H1 (cell line): ENCODE results near the gene SELENOK. TPM values are rescaled to one million over a fixed set of nuclear protein-coding genes. Genes with fewer than 3 reads are reported as not detected.

Source experiments
- CTCF ChIA-PET: fragments of 300-600 bp; sonication (Branson Sonifier 250); formaldehyde crosslinking; loops from one replicate; lab custom pipeline; 2021; ENCODE audit not compliant: partially characterized antibody; lab: Charles Lee
- POLR2A ChIA-PET: fragments of 300-600 bp; sonication (Branson Sonifier 250); formaldehyde crosslinking; loops from one replicate; lab custom pipeline; 2021; ENCODE audit warnings: inconsistent platforms; ENCODE audit not compliant: partially characterized antibody; lab: Charles Lee
- DNase-seq, 2 experiments: peaks; one replicate each; pipeline versions ENCODE4 v3.0.0 to v3.0.0-alpha.2; 2010 to 2022; ENCODE audit warnings: low spot score in 2 of 2, low read depth in 1 of 2, mixed read lengths in 1 of 2
- FAIRE-seq: peaks from 2 replicates; lab custom pipeline; 2011; peaks lifted over from hg19 to GRCh38; lab: Jason Lieb, UNC
- H2AFZ ChIP-seq: 2 replicates; pipeline ENCODE4 v1.8.1; 2012; ENCODE audit warnings: low read length, inconsistent platforms
- H2AK5ac ChIP-seq: 2 replicates; pipeline ENCODE4 v1.6.1; 2013; ENCODE audit warnings: low read depth, low read length
- H2BK120ac ChIP-seq: replicated peaks from 2 replicates; pipeline ENCODE3; 2013; ENCODE audit warnings: low read depth, low read length, inconsistent platforms
- H2BK12ac ChIP-seq: 2 replicates; pipeline ENCODE4 v1.6.1; 2013; ENCODE audit warnings: low read depth, low read length
- H2BK15ac ChIP-seq: 2 replicates; pipeline ENCODE4 v1.6.1; 2013; ENCODE audit warnings: low read length
- H2BK20ac ChIP-seq: 2 replicates; pipeline ENCODE4 v1.6.1; 2013; ENCODE audit warnings: low read length
- H2BK5ac ChIP-seq: 2 replicates; pipeline ENCODE4 v1.6.1; 2013; ENCODE audit warnings: low read depth, low read length
- H3K14ac ChIP-seq: 2 replicates; pipeline ENCODE4 v1.6.1; 2013; ENCODE audit warnings: inconsistent platforms; ENCODE audit not compliant: insufficient read length
- H3K18ac ChIP-seq: 2 replicates; pipeline ENCODE4 v1.6.1; 2013; ENCODE audit warnings: low read length; ENCODE audit errors: extremely low read depth
- H3K23ac ChIP-seq: 2 replicates; pipeline ENCODE4 v1.6.1; 2013; ENCODE audit warnings: inconsistent platforms; ENCODE audit not compliant: insufficient read length
- H3K23me2 ChIP-seq: 2 replicates; pipeline ENCODE4 v1.6.1; 2013; ENCODE audit warnings: low read depth, low read length
- H3K27ac ChIP-seq: 2 replicates; pipeline ENCODE4 v1.6.1; 2011; ENCODE audit warnings: low read depth, low read length, inconsistent platforms
- H3K27me3 ChIP-seq, 4 experiments: replicated peaks in 1 of 4; 1 replicate in 1 of 4; 2 replicates in 3 of 4; pipeline versions ENCODE4 v1.6.1 to v1.8.1; 2011 to 2013; ENCODE audit warnings: low read length in 3 of 4, mild to moderate bottlenecking in 3 of 4, inconsistent platforms in 2 of 4, mixed read lengths in 2 of 4, moderate library complexity in 1 of 4; ENCODE audit not compliant: control insufficient read depth in 3 of 4, insufficient read depth in 3 of 4; ENCODE audit errors: extremely low read depth in 1 of 4
- H3K36me3 ChIP-seq, 4 experiments: 2 replicates each; pipeline versions ENCODE4 v1.6.1 to v1.8.1; 2011 to 2013; ENCODE audit warnings: mild to moderate bottlenecking in 4 of 4, low read length in 3 of 4, moderate library complexity in 2 of 4, control low read depth in 1 of 4, inconsistent platforms in 1 of 4; ENCODE audit not compliant: insufficient read depth in 4 of 4, control insufficient read depth in 2 of 4
- H3K4ac ChIP-seq: replicated peaks from 2 replicates; pipeline ENCODE3; 2013; ENCODE audit warnings: low read length, low read depth, mixed read lengths, inconsistent platforms; ENCODE audit not compliant: insufficient read length
- H3K4me1 ChIP-seq, 4 experiments: replicated peaks in 1 of 4; 1 replicate in 1 of 4; 2 replicates in 3 of 4; pipeline versions ENCODE4 v1.6.1 to v1.8.1; 2011 to 2013; ENCODE audit warnings: low read length in 3 of 4, inconsistent platforms in 2 of 4, mixed read lengths in 1 of 4; ENCODE audit not compliant: insufficient read depth in 4 of 4, control insufficient read depth in 3 of 4
- H3K4me2 ChIP-seq, 2 experiments: 2 replicates each; pipeline versions ENCODE4 v1.6.1 to v1.8.1; 2011 to 2013; ENCODE audit warnings: low read depth in 2 of 2, low read length in 2 of 2, control low read depth in 1 of 2, inconsistent platforms in 1 of 2, mild to moderate bottlenecking in 1 of 2; ENCODE audit not compliant: insufficient read depth in 1 of 2
- H3K4me3 ChIP-seq, 4 experiments: fragments of 200-600, 300-600 bp in 1 of 4; sonication (generic), shearing (Covaris generic), sonication (Bioruptor Twin) in 1 of 4; 2 replicates each; pipeline versions ENCODE4 v1.5.1 to v1.8.1; 2011 to 2016; ENCODE audit warnings: low read length in 4 of 4, low read depth in 3 of 4, control low read depth in 2 of 4, inconsistent platforms in 2 of 4, mild to moderate bottlenecking in 2 of 4, mixed read lengths in 1 of 4, moderate library complexity in 1 of 4; ENCODE audit not compliant: insufficient read depth in 2 of 4; ENCODE audit errors: extremely low read depth in 1 of 4
- H3K56ac ChIP-seq: replicated peaks from 2 replicates; pipeline ENCODE3; 2013; ENCODE audit warnings: low read depth, mild to moderate bottlenecking, mixed read lengths, low read length, inconsistent platforms; ENCODE audit not compliant: insufficient read length
- H3K79me1 ChIP-seq: 2 replicates; pipeline ENCODE4 v1.6.1; 2013; ENCODE audit warnings: low read depth, low read length, control low read depth
- H3K79me2 ChIP-seq, 2 experiments: 2 replicates each; pipeline versions ENCODE4 v1.6.1 to v1.8.1; 2012 to 2013; ENCODE audit warnings: low read length in 2 of 2, mild to moderate bottlenecking in 2 of 2, inconsistent platforms in 1 of 2; ENCODE audit not compliant: insufficient read depth in 2 of 2, control insufficient read depth in 1 of 2
- H3K9ac ChIP-seq, 4 experiments: replicated peaks in 1 of 4; 1 replicate in 1 of 4; 2 replicates in 3 of 4; pipeline versions ENCODE4 v1.6.1 to v1.8.1; 2011 to 2013; ENCODE audit warnings: low read depth in 3 of 4, low read length in 3 of 4, control low read depth in 2 of 4, mild to moderate bottlenecking in 2 of 4, moderate library complexity in 2 of 4, inconsistent platforms in 1 of 4; ENCODE audit errors: extremely low read depth in 1 of 4
- H3K9me3 ChIP-seq, 2 experiments: 2 replicates each; pipeline versions ENCODE4 v1.6.1 to v1.8.1; 2012 to 2013; ENCODE audit warnings: mild to moderate bottlenecking in 2 of 2, moderate library complexity in 2 of 2, control low read depth in 1 of 2, inconsistent platforms in 1 of 2, low read depth in 1 of 2, low read length in 1 of 2, mixed read lengths in 1 of 2; ENCODE audit not compliant: insufficient read depth in 2 of 2
- H4K20me1 ChIP-seq, 2 experiments: replicated peaks in 1 of 2; 2 replicates each; pipeline versions ENCODE3 to v1.8.1; 2011 to 2013; ENCODE audit warnings: inconsistent platforms in 2 of 2, low read length in 2 of 2, mild to moderate bottlenecking in 1 of 2; ENCODE audit not compliant: insufficient read depth in 2 of 2, control insufficient read depth in 1 of 2
- H4K5ac ChIP-seq: 2 replicates; pipeline ENCODE4 v1.6.1; 2013; ENCODE audit warnings: low read length, low read depth, mixed read lengths, inconsistent platforms; ENCODE audit not compliant: insufficient read length
- H4K8ac ChIP-seq: 2 replicates; pipeline ENCODE4 v1.8.0; 2013; ENCODE audit warnings: mild to moderate bottlenecking, moderate library complexity, low read length, inconsistent platforms; ENCODE audit not compliant: insufficient read depth; ENCODE audit errors: extremely low read depth
- H4K91ac ChIP-seq: replicated peaks from 2 replicates; pipeline ENCODE3; 2013; ENCODE audit warnings: low read length, mixed read lengths, inconsistent platforms; ENCODE audit not compliant: insufficient read length
- EGR1 ChIP-seq: IDR thresholded peaks from 2 replicates; pipeline ENCODE4 v1.6.1; 2011; ENCODE audit warnings: low read depth, low read length, borderline replicate concordance
- RBBP5 ChIP-seq: IDR thresholded peaks from 2 replicates; pipeline ENCODE4 v1.7.1; 2012; ENCODE audit warnings: low read depth, mild to moderate bottlenecking, inconsistent platforms, low read length, moderate library complexity, borderline replicate concordance
- SIRT6 ChIP-seq: IDR thresholded peaks from one replicate; pipeline ENCODE4 v1.7.1; 2012; ENCODE audit warnings: low read length, inconsistent platforms
- SIX5 ChIP-seq: IDR thresholded peaks from 2 replicates; pipeline ENCODE4 v1.6.1; 2011; ENCODE audit warnings: mild to moderate bottlenecking, low read depth, low read length
- SP1 ChIP-seq: IDR thresholded peaks from 2 replicates; pipeline ENCODE4 v1.6.1; 2011; ENCODE audit warnings: low read depth, low read length
- SP2 ChIP-seq: IDR thresholded peaks from 2 replicates; pipeline ENCODE4 v1.6.1; 2012; ENCODE audit warnings: mild to moderate bottlenecking, low read length, inconsistent platforms
- YY1 ChIP-seq: IDR thresholded peaks from 2 replicates; pipeline ENCODE4 v1.6.1; 2011; ENCODE audit warnings: low read depth, mild to moderate bottlenecking, low read length
- WGBS, 2 experiments: shearing (Covaris generic) in 1 of 2; methylation state at CpG; one replicate each; pipeline versions ENCODE4 v1.1.6 to v1.1.7; 2013 to 2015; ENCODE audit warnings: low lambda C conversion rate in 2 of 2, mixed read lengths in 2 of 2, inconsistent platforms in 1 of 2, low coverage in 1 of 2, missing lambda C conversion rate in 1 of 2; ENCODE audit not compliant: insufficient replicate concordance in 2 of 2, insufficient coverage in 1 of 2, insufficient read length in 1 of 2; ENCODE audit errors: extremely low coverage in 1 of 2, missing lambda C conversion rate in 1 of 2; 5-methylcytosine and 5-hydroxymethylcytosine counted together
- polyA plus RNA-seq, 7 experiments: library from polyadenylated mRNA; depleted of rRNA in 3 of 7; stranded (reverse) in 5 of 7; unstranded in 2 of 7; fragments of >200 nt in 5 of 7; fragments of 200-250 nt in 2 of 7; gene quantifications; 1 replicate in 5 of 7; 2 replicates in 1 of 7; 4 replicates in 1 of 7; pipeline versions ENCODE4 v1.2.1 to v1.2.3, GENCODE V29; 2011 to 2013; ENCODE audit warnings: missing spikeins in 2 of 7, mixed read lengths in 2 of 7
- total RNA-seq: library from RNA; stranded (reverse); fragmentation: NEBNext Ultra II Directional; extraction: Animal tissue kit (Norgen Biotek cat#: 25700); gene quantifications from 2 replicates; pipeline ENCODE4 v1.2.1, GENCODE V29; 2021

The SELENOK gene
- total and polyA plus RNA-seq, 2 of the 8 experiments (the other 6 are each of a cell fraction or from before 2014, with no cell fraction given), result 26.9 to 40.2 TPM

- Histone ChIP-seq H2BK20ac (no peak overlapping the region), H3K4me1 (no peaks in the 10 kb centered on the region), H3K79me2 (no peaks in the 10 kb centered on the region), H2BK15ac (no peak overlapping the region), H4K20me1 (peaks cover 1 to 2% of the 10 kb centered on the region in 2 experiments), H4K91ac (no peak overlapping the region), H2BK12ac (no peak overlapping the region), H2AK5ac (no peak overlapping the region), H3K23ac (no peak overlapping the region), H3K9ac (no peak overlapping the region), H3K27me3 (no peaks in the 10 kb centered on the region), H3K4ac (no peak overlapping the region), H2AFZ (no peak overlapping the region), H3K56ac (no peak overlapping the region), H2BK5ac (no peak overlapping the region), H3K14ac (no peak overlapping the region), H3K4me2 (no peak overlapping the region), H3K9me3 (no peaks in the 10 kb centered on the region), H3K36me3 (peaks cover 2 to 35% (median 23%) of the 10 kb centered on the region in 4 experiments; a peak in 6 of 8 replicates), H3K18ac (no peak overlapping the region), H3K4me3 (no peak overlapping the region), H4K5ac (no peak overlapping the region), H4K8ac (no peak overlapping the region), H3K79me1 (no peaks in the 10 kb centered on the region), H3K27ac (no peak overlapping the region), H2BK120ac (no peak overlapping the region), H3K23me2 (no peaks in the 10 kb centered on the region)
- WGBS, 2 experiments, result 86% methylated on average over 4 of the region's 4 CpGs; no CpG with 5 or more reads in 1 of the 2 experiments
- no peak for TF ChIP-seq SIX5
- TF ChIP-seq SP1, result no peak
- TF ChIP-seq EGR1, result no peak
- TF ChIP-seq RBBP5, result no peak
- TF ChIP-seq SP2, result no peak
- no peak for TF ChIP-seq SIRT6
- no peak for TF ChIP-seq YY1
- DNase-seq (no peak), FAIRE-seq (no peak)
- ChIA-PET CTCF (interaction anchor here (1.0 kb wide), 1 partner anchor 190 kb away, joined by 4 read pairs; no protein-coding TSS in a partner anchor), POLR2A (interaction anchor here (1.7 kb wide), 1 partner anchor 14 kb away, joined by 4 read pairs; no protein-coding TSS in a partner anchor)
Measured at GRCh38 chr3:53860196-53860595, 31.5 kb downstream of the SELENOK start.
